Keratinocyte (primary cell): ENCODE measurements around the gene BOD1L1. TPM values are rescaled to one million over a fixed set of nuclear protein-coding genes. Genes with fewer than 3 reads are reported as not detected.

ENCODE experiments used
- DNase-seq: peaks from one replicate; pipeline ENCODE4 v3.0.0-alpha.2; 2011; ENCODE audit warnings: low read depth, missing footprints, low spot score
- FAIRE-seq: peaks from 2 replicates; lab custom pipeline; 2011; peaks lifted over from hg19 to GRCh38; lab: Jason Lieb, UNC
- H2AFZ ChIP-seq: 2 replicates; pipeline ENCODE4 v1.6.0; 2012; ENCODE audit warnings: low read length, control low read depth, inconsistent platforms; ENCODE audit not compliant: control insufficient read depth
- H3K27ac ChIP-seq: 2 replicates; pipeline ENCODE4 v1.5.1; 2011; ENCODE audit warnings: low read length; ENCODE audit not compliant: control insufficient read depth, insufficient read depth
- H3K27me3 ChIP-seq: 3 replicates; pipeline ENCODE4 v1.6.0; 2011; ENCODE audit warnings: low read length; ENCODE audit not compliant: control insufficient read depth, insufficient read depth; ENCODE audit errors: extremely low read depth
- H3K36me3 ChIP-seq, 2 experiments: 2 replicates in 1 of 2; 3 replicates in 1 of 2; pipeline ENCODE4 v1.5.1; 2011; ENCODE audit warnings: low read length in 2 of 2, mild to moderate bottlenecking in 1 of 2; ENCODE audit not compliant: control insufficient read depth in 2 of 2, insufficient read depth in 2 of 2; ENCODE audit errors: extremely low read depth in 1 of 2
- H3K4me1 ChIP-seq: 3 replicates; pipeline ENCODE4 v1.5.1; 2011; ENCODE audit warnings: low read length; ENCODE audit not compliant: control insufficient read depth, insufficient read depth; ENCODE audit errors: extremely low read depth
- H3K4me2 ChIP-seq: 3 replicates; pipeline ENCODE4 v1.6.0; 2011; ENCODE audit warnings: low read depth, low read length; ENCODE audit not compliant: control insufficient read depth, insufficient read depth; ENCODE audit errors: extremely low read depth
- H3K4me3 ChIP-seq, 3 experiments: fragments of 200-600 bp in 1 of 3; sonication (generic) in 1 of 3; 2 replicates in 2 of 3; 3 replicates in 1 of 3; pipeline ENCODE4 v1.5.1; 2011 to 2016; ENCODE audit warnings: low read length in 3 of 3, mild to moderate bottlenecking in 3 of 3, control low read depth in 2 of 3, inconsistent platforms in 1 of 3, low read depth in 1 of 3, mixed read lengths in 1 of 3, mixed run types in 1 of 3, moderate library complexity in 1 of 3; ENCODE audit not compliant: control insufficient read depth in 2 of 3, insufficient read depth in 2 of 3; ENCODE audit errors: extremely low read depth in 1 of 3
- H3K79me2 ChIP-seq: 2 replicates; pipeline ENCODE4 v1.6.0; 2012; ENCODE audit warnings: low read length; ENCODE audit not compliant: control insufficient read depth, insufficient read depth
- H3K9ac ChIP-seq: 3 replicates; pipeline ENCODE4 v1.6.0; 2011; ENCODE audit warnings: low read length; ENCODE audit not compliant: control insufficient read depth, insufficient read depth; ENCODE audit errors: extremely low read depth
- H3K9me1 ChIP-seq: 3 replicates; pipeline ENCODE4 v1.6.0; 2011; ENCODE audit warnings: low read length; ENCODE audit not compliant: control insufficient read depth, insufficient read depth; ENCODE audit errors: extremely low read depth
- H3K9me3 ChIP-seq: 2 replicates; pipeline ENCODE4 v1.5.1; 2012; ENCODE audit warnings: low read depth, low read length; ENCODE audit not compliant: control insufficient read depth
- H4K20me1 ChIP-seq: 3 replicates; pipeline ENCODE4 v1.6.0; 2011; ENCODE audit warnings: low read length; ENCODE audit not compliant: control insufficient read depth, insufficient read depth; ENCODE audit errors: extremely low read depth
- CTCF ChIP-seq, 3 experiments: IDR thresholded peaks in 1 of 3; conservative IDR thresholded peaks in 1 of 3; optimal IDR thresholded peaks in 1 of 3; 2 replicates in 2 of 3; 3 replicates in 1 of 3; pipeline versions ENCODE3 to v1.5.1; 2011; ENCODE audit warnings: low read length in 3 of 3, mild to moderate bottlenecking in 3 of 3, moderate library complexity in 2 of 3, control low read depth in 1 of 3, inconsistent platforms in 1 of 3; ENCODE audit not compliant: insufficient read depth in 2 of 3; ENCODE audit errors: extremely low read depth in 1 of 3
- EZH2 ChIP-seq: IDR thresholded peaks from one replicate; pipeline ENCODE4 v1.6.1; 2012; ENCODE audit warnings: inconsistent platforms, mild to moderate bottlenecking, low read length, moderate library complexity
- dilution Hi-C: fragments of 300-500 bp; cut with MboI; formaldehyde crosslinking; loops from one replicate; pipeline ENCODE4 v1.7.0; 2020; ENCODE audit warnings: low sequenced_read_pairs; ENCODE audit not compliant: extremely low pct_ligation_motif_present
- polyA plus RNA-seq, 5 experiments: library from polyadenylated mRNA; depleted of rRNA in 3 of 5; stranded (reverse) in 3 of 5; stranded (forward) in 1 of 5; unstranded in 1 of 5; fragments of >200 nt; gene quantifications; 1 replicate in 1 of 5; 2 replicates in 3 of 5; 3 replicates in 1 of 5; pipeline versions ENCODE4 v1.2.1 to v1.2.3, GENCODE V29; 2011 to 2012; ENCODE audit warnings: missing spikeins in 2 of 5, low read depth in 1 of 5, low replicate concordance in 1 of 5

BOD1L1 gene
- polyA plus RNA-seq, 1 donor (not counting 4 experiments of a cell fraction or from before 2014, with no cell fraction given): 20.6 TPM

- Histone ChIP-seq H3K4me2 (no peak overlapping the region), H3K9me1 (no peaks in the 10 kb centered on the region), H3K4me3 (no peak overlapping the region), H3K9ac (no peak overlapping the region), H3K36me3 (peaks cover 6 to 23% of the 10 kb centered on the region in 2 experiments), H2AFZ (no peak overlapping the region), H3K79me2 (no peaks in the 10 kb centered on the region), H3K9me3 (no peaks in the 10 kb centered on the region), H4K20me1 (no peaks in the 10 kb centered on the region), H3K27ac (no peak overlapping the region), H3K27me3 (no peaks in the 10 kb centered on the region), H3K4me1 (no peaks in the 10 kb centered on the region)
- peak; percentile 51 for FAIRE-seq
- TF ChIP-seq CTCF (optimal IDR thresholded peaks at IDR 0.05 in 1 of 3, IDR thresholded peaks at IDR 0.05 in 1 of 3, conservative IDR thresholded peaks at IDR 0.05 in 1 of 3; ENCODE audit: extremely low read depth in 1 of 3, insufficient read depth in 2 of 3, low read length in 3 of 3) (no peak), EZH2 (no peak)
- dilution Hi-C loops: no loop called here
- no peak for DNase-seq
These were observed 38.6 kb downstream of the BOD1L1 start for GRCh38 chr4:13588954-13589353.

GRCh38 chr4:13584481-13584880 lies 43.0 kb downstream of the BOD1L1 start:
- H3K9me3 ChIP-seq: no peaks in the 10 kb centered on the region
- H3K27ac ChIP-seq: no peak overlapping the region
- H3K27me3 ChIP-seq: no peaks in the 10 kb centered on the region
- no peak overlapping the region for H2AFZ ChIP-seq
- no peak for TF ChIP-seq CTCF (optimal IDR thresholded peaks at IDR 0.05 in 1 of 3, IDR thresholded peaks at IDR 0.05 in 1 of 3, conservative IDR thresholded peaks at IDR 0.05 in 1 of 3; ENCODE audit: extremely low read depth in 1 of 3, insufficient read depth in 2 of 3, low read length in 3 of 3)
- no peak for TF ChIP-seq EZH2
- no peak overlapping the region for H3K4me2 ChIP-seq
- H3K4me3 ChIP-seq: no peak overlapping the region
- FAIRE-seq (no peak), DNase-seq (no peak)
- H3K36me3 ChIP-seq: peaks cover 19 to 24% of the 10 kb centered on the region in 2 experiments
- no peak overlapping the region for H3K9ac ChIP-seq
- no peaks in the 10 kb centered on the region for H3K9me1 ChIP-seq
- no peaks in the 10 kb centered on the region for H3K79me2 ChIP-seq
- dilution Hi-C loops: no loop called here
- no peaks in the 10 kb centered on the region for H3K4me1 ChIP-seq
- no peaks in the 10 kb centered on the region for H4K20me1 ChIP-seq
